Sigmoid colon (tissue), 7 donors: ENCODE data around the gene GPS1. TPM values are rescaled to one million over a fixed set of nuclear protein-coding genes. Genes with fewer than 3 reads are reported as not detected.

Experiments
- DNase-seq: peaks from one replicate; pipeline ENCODE4 v3.0.0-alpha.2; 2019
- H3K27ac ChIP-seq, 4 donors: fragments of 200-600 bp; sonication (generic); one replicate each; pipeline ENCODE4 v1.5.1; 2016 to 2019; ENCODE audit warnings: mild to moderate bottlenecking in 1 of 4
- H3K27me3 ChIP-seq, 3 donors: fragments of 200-600 bp; sonication (generic); one replicate each; pipeline ENCODE4 v1.5.1; 2019; ENCODE audit warnings: mild to moderate bottlenecking in 1 of 3
- H3K36me3 ChIP-seq, 4 donors: fragments of 200-600 bp; sonication (generic); one replicate each; pipeline ENCODE4 v1.5.1; 2016 to 2019
- H3K4me1 ChIP-seq, 4 donors: fragments of 200-600 bp; sonication (generic); one replicate each; pipeline ENCODE4 v1.5.1; 2017 to 2019
- H3K4me3 ChIP-seq, 4 donors: fragments of 200-600 bp; sonication (generic); one replicate each; pipeline ENCODE4 v1.5.1; 2017 to 2019; ENCODE audit warnings: mild to moderate bottlenecking in 2 of 4, moderate library complexity in 1 of 4
- H3K9me3 ChIP-seq, 4 donors: fragments of 200-600 bp in 3 of 4; sonication (generic) in 3 of 4; one replicate each; pipeline versions ENCODE4 v1.5.1 to v1.6.1; 2013 to 2019
- EP300 ChIP-seq, 4 donors: sonication (generic); formaldehyde crosslinking; IDR thresholded peaks; one replicate each; pipeline ENCODE4 v1.6.1; 2017; ENCODE audit warnings: antibody characterized with exemption in 4 of 4
- POLR2A ChIP-seq, 2 donors: fragments of 450-650 bp; IDR thresholded peaks; one replicate each; pipeline ENCODE4 v1.6.1; 2016; ENCODE audit warnings: antibody characterized with exemption in 2 of 2, mild to moderate bottlenecking in 2 of 2, moderate library complexity in 2 of 2
- POLR2AphosphoS5 ChIP-seq, 4 donors: sonication (generic); formaldehyde crosslinking; IDR thresholded peaks; one replicate each; pipeline ENCODE4 v1.6.1; 2017; ENCODE audit warnings: antibody characterized with exemption in 4 of 4
- WGBS, 2 donors: extraction: QIAGEN DNeasy Blood & Tissue Kit; methylation state at CpG; one replicate each; pipeline ENCODE4 v1.1.7; 2013; 5-methylcytosine and 5-hydroxymethylcytosine counted together
- intact Hi-C: fragments of 100-400 bp; cut with DNase I; formaldehyde crosslinking; loops from one replicate; pipeline ENCODE4 v1.15.1; 2023
- polyA plus RNA-seq, 3 donors: library from polyadenylated mRNA; stranded (reverse); fragments of 200-250 nt; gene quantifications; one replicate each; pipeline ENCODE4 v1.2.3, GENCODE V29; 2013
- total RNA-seq, 4 donors: library from RNA; depleted of rRNA; stranded (reverse); fragments of >200 nt; gene quantifications; one replicate each; pipeline ENCODE4 v1.1.0, GENCODE V29; 2016
- TF ChIP-seq, protein P1 (sequence below), 4 experiments: fragments of 450-650 bp in 3 of 4; fragments of 200-600 bp in 1 of 4; IDR thresholded peaks; one replicate each; pipeline ENCODE4 v1.5.1; 2016 to 2019; ENCODE audit warnings: antibody characterized with exemption in 4 of 4, mild to moderate bottlenecking in 3 of 4, moderate library complexity in 2 of 4
- donor health status: healthy with polysubstance abuse.
- donor health status: Bipolar disorder and iron deficiency.
- donor health status: healthy.

Gene GPS1
- total and polyA plus RNA-seq, 7 donors = 64.6 to 83.6 (median 69.1) TPM

DNA sequence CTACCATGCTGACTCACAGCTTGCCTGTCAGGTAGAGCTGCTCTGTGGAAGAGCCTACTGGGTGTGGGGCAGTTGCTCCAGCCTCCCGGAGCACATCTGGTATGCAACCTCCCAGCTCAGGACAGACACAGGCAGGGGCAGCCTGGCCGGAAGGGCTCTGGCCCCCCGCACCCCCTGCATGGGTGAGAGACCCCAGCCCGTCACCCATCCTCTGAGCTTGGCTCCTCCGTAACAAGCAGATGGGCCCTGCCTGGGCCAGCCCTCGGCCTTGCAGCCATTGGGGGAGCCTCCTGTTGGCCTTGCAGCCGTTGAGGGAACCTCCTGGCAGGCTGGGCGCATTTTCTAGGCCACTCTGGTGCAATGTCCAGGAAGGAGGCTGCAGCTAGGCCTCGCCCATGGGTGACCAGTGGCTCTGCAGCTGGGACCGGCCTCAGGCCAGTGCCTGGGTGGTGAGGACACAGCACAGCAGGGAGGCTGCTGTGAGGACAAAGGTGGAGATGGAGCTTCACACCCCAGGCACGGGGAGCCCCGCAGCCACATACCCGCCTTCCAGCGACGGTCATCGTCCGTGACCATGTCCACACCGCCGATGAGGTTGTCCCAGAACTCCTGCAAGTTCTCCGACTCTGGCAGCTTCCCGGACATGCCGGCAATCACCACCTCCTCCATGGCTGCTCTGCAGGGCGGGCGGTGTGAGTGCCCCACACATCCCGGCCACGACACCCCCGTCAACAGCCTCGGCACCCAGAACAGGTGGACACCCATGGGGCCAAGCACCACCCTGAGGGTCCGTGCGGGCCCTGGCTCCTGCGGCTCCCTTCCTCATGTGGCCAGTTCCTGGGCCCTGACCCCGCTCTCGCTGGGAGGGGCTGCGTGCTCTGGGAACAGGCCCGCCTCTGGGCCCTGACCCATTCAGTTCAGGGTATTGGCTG lies 44.3 kb downstream of the GPS1 start:
- H3K4me3 ChIP-seq = peak overlapping the region in 3 of 4 donors; percentile 59 to 94 (median 67)
- no peaks in the 10 kb centered on the region for H3K9me3 ChIP-seq
- peaks cover 36 to 51% (median 44%) of the 10 kb centered on the region in 4 donors for H3K36me3 ChIP-seq
- intact Hi-C loops = loop anchor here (5.0 kb wide), 1 partner anchor 224 kb away; the partner anchor contains the start of gene ARHGDIA
- WGBS, 2 donors = 95% methylated on average over 35 of the region's 35 CpGs
- H3K27me3 ChIP-seq = no peaks in the 10 kb centered on the region
- TF ChIP-seq POLR2AphosphoS5 (IDR thresholded peaks at IDR 0.05) (no peak), EP300 (IDR thresholded peaks at IDR 0.05) (no peak), POLR2A (IDR thresholded peaks at IDR 0.05) (no peak)
- TF ChIP-seq, protein P1, sequence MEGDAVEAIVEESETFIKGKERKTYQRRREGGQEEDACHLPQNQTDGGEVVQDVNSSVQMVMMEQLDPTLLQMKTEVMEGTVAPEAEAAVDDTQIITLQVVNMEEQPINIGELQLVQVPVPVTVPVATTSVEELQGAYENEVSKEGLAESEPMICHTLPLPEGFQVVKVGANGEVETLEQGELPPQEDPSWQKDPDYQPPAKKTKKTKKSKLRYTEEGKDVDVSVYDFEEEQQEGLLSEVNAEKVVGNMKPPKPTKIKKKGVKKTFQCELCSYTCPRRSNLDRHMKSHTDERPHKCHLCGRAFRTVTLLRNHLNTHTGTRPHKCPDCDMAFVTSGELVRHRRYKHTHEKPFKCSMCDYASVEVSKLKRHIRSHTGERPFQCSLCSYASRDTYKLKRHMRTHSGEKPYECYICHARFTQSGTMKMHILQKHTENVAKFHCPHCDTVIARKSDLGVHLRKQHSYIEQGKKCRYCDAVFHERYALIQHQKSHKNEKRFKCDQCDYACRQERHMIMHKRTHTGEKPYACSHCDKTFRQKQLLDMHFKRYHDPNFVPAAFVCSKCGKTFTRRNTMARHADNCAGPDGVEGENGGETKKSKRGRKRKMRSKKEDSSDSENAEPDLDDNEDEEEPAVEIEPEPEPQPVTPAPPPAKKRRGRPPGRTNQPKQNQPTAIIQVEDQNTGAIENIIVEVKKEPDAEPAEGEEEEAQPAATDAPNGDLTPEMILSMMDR (IDR thresholded peaks at IDR 0.05) = no peak
- peak overlapping the region in 2 of 4 donors; percentile 88 to 98 for H3K27ac ChIP-seq
- DNase-seq = no peak
- H3K4me1 ChIP-seq = peaks cover 0 to 39% (median 32%) of the 10 kb centered on the region in 4 donors

DNA sequence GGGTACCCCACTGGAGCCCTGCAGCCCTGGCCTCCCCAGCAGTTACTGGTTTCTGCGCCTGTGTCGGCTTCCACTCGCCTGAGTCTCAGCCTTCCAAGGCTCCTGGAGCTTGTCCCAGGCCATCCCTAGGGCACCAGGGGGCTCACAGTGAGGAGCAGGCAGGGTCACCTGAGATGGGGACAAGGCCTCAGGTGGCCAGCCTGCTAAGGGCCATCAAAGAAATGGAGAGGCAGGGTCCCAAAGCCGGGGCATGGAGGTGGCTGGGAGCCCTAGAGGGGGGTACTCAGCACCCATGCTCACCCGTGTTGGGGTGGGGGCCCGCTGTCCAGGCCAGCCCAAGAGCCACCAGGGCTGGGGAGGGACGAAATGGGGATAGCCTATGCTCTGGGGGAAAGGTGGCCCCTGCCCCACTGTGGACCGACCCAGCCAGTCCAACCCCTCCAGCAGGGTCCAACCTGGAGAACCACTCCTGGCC lies 45.0 kb downstream of the GPS1 start:
- WGBS, 2 donors = 54 to 68% methylated on average over 8 of the region's 8 CpGs
- H3K36me3 ChIP-seq = peaks cover 31 to 44% (median 37%) of the 10 kb centered on the region in 4 donors
- H3K27me3 ChIP-seq = no peaks in the 10 kb centered on the region
- no peaks in the 10 kb centered on the region for H3K9me3 ChIP-seq
- peak overlapping the region; percentile 59 to 94 (median 65) for H3K4me3 ChIP-seq
- TF ChIP-seq POLR2AphosphoS5 (IDR thresholded peaks at IDR 0.05) (no peak), EP300 (IDR thresholded peaks at IDR 0.05) (no peak), POLR2A (IDR thresholded peaks at IDR 0.05) (no peak)
- TF ChIP-seq, protein P1 (IDR thresholded peaks at IDR 0.05) = no peak
- H3K27ac ChIP-seq = peak overlapping the region; percentile 88 to 98 (median 94)
- peaks cover 0 to 45% (median 37%) of the 10 kb centered on the region in 4 donors for H3K4me1 ChIP-seq
- DNase-seq = no peak
- intact Hi-C loops = loop anchor here (5.0 kb wide), 1 partner anchor 224 kb away; the partner anchor contains the start of gene ARHGDIA

DNA sequence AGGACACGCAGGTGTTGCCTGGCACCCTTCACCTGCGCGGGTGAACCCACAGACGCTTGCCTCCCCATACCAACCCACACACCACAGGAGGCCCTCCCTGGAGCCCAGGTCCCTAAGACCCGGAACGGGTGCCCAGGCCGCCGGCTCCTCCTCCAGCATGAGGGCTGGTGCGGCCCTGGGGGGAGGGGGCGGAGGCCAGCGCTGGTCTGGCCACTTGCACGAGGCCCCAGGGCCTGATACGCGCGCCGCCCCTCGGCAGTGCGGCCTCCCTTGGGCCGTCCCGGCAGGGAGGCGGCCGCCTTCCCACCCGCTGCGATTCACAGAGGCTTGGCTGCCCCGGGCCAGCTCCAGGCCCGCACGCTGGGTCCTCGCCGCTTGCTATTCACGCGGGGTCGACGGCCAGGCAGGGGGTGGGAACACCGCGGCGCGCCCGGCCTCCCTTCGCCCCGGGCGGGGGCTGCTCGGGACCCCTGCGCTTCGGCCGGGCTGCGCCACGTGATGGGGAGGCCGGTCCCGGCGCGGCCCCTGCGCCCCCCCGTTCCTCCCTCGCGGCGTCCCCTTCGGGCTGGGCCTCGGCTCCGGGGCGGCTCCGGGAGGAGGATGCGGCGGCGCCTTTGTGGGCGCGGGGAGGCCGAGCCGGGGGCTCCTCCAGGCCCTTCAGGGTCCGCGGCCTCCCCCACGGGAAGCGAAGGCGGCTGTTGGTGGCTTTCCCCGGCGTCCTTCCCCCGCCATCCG lies 45.7 kb downstream of the GPS1 start:
- WGBS, 2 donors = 0 to 1% methylated on average over 77 of the region's 77 CpGs

DNA sequence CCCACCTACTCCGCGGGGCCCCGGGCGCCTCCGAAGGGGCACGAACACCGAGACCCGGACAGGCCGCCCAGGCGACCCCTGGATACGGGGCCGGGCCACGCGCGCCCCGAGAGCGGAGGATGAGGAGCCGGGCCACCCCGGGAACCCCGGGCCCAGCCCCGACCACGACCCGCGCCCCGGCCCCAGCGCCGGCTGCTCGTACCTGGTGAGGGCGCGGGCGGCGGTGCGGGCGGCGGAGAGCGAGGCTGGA lies 46.1 kb downstream of the GPS1 start:
- WGBS, 2 donors = 1% methylated on average over 36 of the region's 36 CpGs
- Histone ChIP-seq H3K9me3 (no peaks in the 10 kb centered on the region), H3K27ac (peak overlapping the region; percentile 88 to 98 (median 94)), H3K27me3 (no peaks in the 10 kb centered on the region), H3K4me3 (peak overlapping the region; percentile 59 to 94 (median 65)), H3K4me1 (peaks cover 0 to 45% (median 37%) of the 10 kb centered on the region in 4 donors), H3K36me3 (peaks cover 23 to 33% (median 26%) of the 10 kb centered on the region in 4 donors)
- TF ChIP-seq, protein P1 (IDR thresholded peaks at IDR 0.05) = no peak
- TF ChIP-seq POLR2AphosphoS5 (IDR thresholded peaks at IDR 0.05) = no peak
- TF ChIP-seq POLR2A (IDR thresholded peaks at IDR 0.05) = no peak
- TF ChIP-seq EP300 (IDR thresholded peaks at IDR 0.05) = no peak
- intact Hi-C loops = loop anchor here (2.0 to 5.0 kb wide), 3 partner anchors 33 to 226 kb away; partner anchors contain the start of genes ARHGDIA, DCXR and DUS1L
- no peak for DNase-seq

More for the DNA sequence above, 45.7 kb downstream of the GPS1 start:
- peak overlapping the region; percentile 88 to 98 (median 94) for H3K27ac ChIP-seq
- TF ChIP-seq, protein P1 (IDR thresholded peaks at IDR 0.05) = no peak
- TF ChIP-seq EP300 (IDR thresholded peaks at IDR 0.05) (no peak), POLR2AphosphoS5 (IDR thresholded peaks at IDR 0.05) (peak in 1 of 4 donors; percentile 60)
- no peaks in the 10 kb centered on the region for H3K9me3 ChIP-seq
- intact Hi-C loops = loop anchor here (5.0 kb wide), 1 partner anchor 225 kb away; the partner anchor contains the start of gene ARHGDIA
- H3K27me3 ChIP-seq = no peaks in the 10 kb centered on the region
- no peak for DNase-seq
- peak overlapping the region; percentile 59 to 94 (median 65) for H3K4me3 ChIP-seq
- peaks cover 28 to 38% (median 31%) of the 10 kb centered on the region in 4 donors for H3K36me3 ChIP-seq
- peaks cover 0 to 45% (median 37%) of the 10 kb centered on the region in 4 donors for H3K4me1 ChIP-seq
